HepG2 (cell line): Measurements from ENCODE around the gene FIBP. TPM values are rescaled to one million over a fixed set of nuclear protein-coding genes. Genes with fewer than 3 reads are reported as not detected.

ENCODE experiments used
- BORCS8-MEF2B ChIP-seq: sonication (generic); formaldehyde crosslinking; IDR thresholded peaks from 2 replicates; pipeline ENCODE4 v1.8.0; 2022; ENCODE audit warnings: mild to moderate bottlenecking, missing genetic modification reagents
- FOXC1 ChIP-seq: sonication (generic); formaldehyde crosslinking; IDR thresholded peaks from 2 replicates; pipeline ENCODE4 v1.8.0; 2022; ENCODE audit warnings: mild to moderate bottlenecking, missing genetic modification reagents, borderline replicate concordance
- GZF1 ChIP-seq: sonication (generic); formaldehyde crosslinking; IDR thresholded peaks from 2 replicates; pipeline ENCODE4 v1.5.1; 2020; ENCODE audit warnings: mild to moderate bottlenecking, missing genetic modification reagents
- KDM6A ChIP-seq: IDR thresholded peaks from 2 replicates; pipeline ENCODE4 v1.6.1; 2016; ENCODE audit warnings: low read depth
- SALL1 ChIP-seq: sonication (generic); formaldehyde crosslinking; IDR thresholded peaks from 2 replicates; pipeline ENCODE4 v1.8.0; 2022; ENCODE audit warnings: mild to moderate bottlenecking, missing genetic modification reagents
- SIN3B ChIP-seq: fragments of 150-350 bp; IDR thresholded peaks from 2 replicates; pipeline ENCODE4 v1.6.1; 2014; ENCODE audit warnings: low read length
- SNAI1 ChIP-seq: sonication (generic); formaldehyde crosslinking; IDR thresholded peaks from 2 replicates; pipeline ENCODE4 v1.5.0; 2020; ENCODE audit warnings: mild to moderate bottlenecking, missing genetic modification reagents, borderline replicate concordance
- ZBTB42 ChIP-seq: sonication (generic); formaldehyde crosslinking; IDR thresholded peaks from 2 replicates; pipeline ENCODE4 v1.5.0; 2020; ENCODE audit warnings: mild to moderate bottlenecking, missing genetic modification reagents
- ZFX ChIP-seq: sonication (generic); formaldehyde crosslinking; IDR thresholded peaks from 2 replicates; pipeline ENCODE4 v1.4.0; 2020; ENCODE audit warnings: mild to moderate bottlenecking, low read depth, missing genetic modification reagents, moderate library complexity
- ZMYM4 ChIP-seq: sonication (generic); formaldehyde crosslinking; IDR thresholded peaks from 2 replicates; pipeline ENCODE4 v1.8.1; 2023; ENCODE audit warnings: mild to moderate bottlenecking, missing genetic modification reagents
- ZNF274 ChIP-seq: sonication (generic); formaldehyde crosslinking; IDR thresholded peaks from 2 replicates; pipeline ENCODE4 v1.5.1; 2020; ENCODE audit warnings: mild to moderate bottlenecking, missing genetic modification reagents
- ZNF615 ChIP-seq: sonication (generic); formaldehyde crosslinking; IDR thresholded peaks from 2 replicates; pipeline ENCODE4 v1.5.0; 2020; ENCODE audit warnings: mild to moderate bottlenecking, missing genetic modification reagents, borderline replicate concordance
- ZNF644 ChIP-seq: IDR thresholded peaks from 2 replicates; pipeline ENCODE4 v1.6.1; 2016; ENCODE audit warnings: low read depth
- ZNF7 ChIP-seq: IDR thresholded peaks from 2 replicates; pipeline ENCODE4 v1.6.1; 2016; ENCODE audit warnings: missing biosample characterization, missing genetic modification reagents
- ZNF772 ChIP-seq: sonication (generic); formaldehyde crosslinking; IDR thresholded peaks from 2 replicates; pipeline ENCODE4 v1.5.0; 2020; ENCODE audit warnings: mild to moderate bottlenecking, missing genetic modification reagents
- polyA plus RNA-seq, 8 experiments: library from polyadenylated mRNA; depleted of rRNA in 3 of 8; stranded (reverse) in 7 of 8; unstranded in 1 of 8; fragments of >200 nt; fragmentation: Illumina TruSeq in 4 of 8; extraction: Trizol in 4 of 8; gene quantifications; 2 replicates each; pipeline versions ENCODE4 v1.2.1 to v1.2.3, GENCODE V29; 2011 to 2016; ENCODE audit warnings: low read depth in 4 of 8, missing spikeins in 1 of 8, mixed read lengths in 1 of 8; ENCODE audit not compliant: insufficient read depth in 1 of 8
- total RNA-seq, 5 experiments: library from RNA; depleted of rRNA; stranded (reverse); fragments of >200 nt; fragmentation: Illumina TruSeq; extraction: Trizol; gene quantifications; 2 replicates each; pipeline ENCODE4 v1.2.3, GENCODE V29; 2016; ENCODE audit warnings: low read depth in 1 of 5
- TF ChIP-seq, protein P1 (sequence below): sonication (generic); formaldehyde crosslinking; IDR thresholded peaks from 2 replicates; pipeline ENCODE4 v1.4.0; 2020; ENCODE audit warnings: mild to moderate bottlenecking, low read depth, missing genetic modification reagents
- TF ChIP-seq, protein P2 (sequence below): sonication (generic); formaldehyde crosslinking; IDR thresholded peaks from 2 replicates; pipeline ENCODE4 v1.5.0; 2020; ENCODE audit warnings: mild to moderate bottlenecking, missing genetic modification reagents, borderline replicate concordance
- TF ChIP-seq, protein P3 (sequence below): sonication (generic); formaldehyde crosslinking; IDR thresholded peaks from 2 replicates; pipeline ENCODE4 v1.4.0; 2020; ENCODE audit warnings: missing genetic modification reagents
- TF ChIP-seq, protein P4 (sequence below): sonication (generic); formaldehyde crosslinking; conservative IDR thresholded peaks from 2 replicates; pipeline ENCODE4 v1.4.0; 2020; ENCODE audit warnings: missing genetic modification reagents
- TF ChIP-seq, protein P5 (sequence below): sonication (generic); formaldehyde crosslinking; IDR thresholded peaks from 2 replicates; pipeline ENCODE4 v1.5.1; 2020; ENCODE audit warnings: mild to moderate bottlenecking, missing genetic modification reagents, borderline replicate concordance

The FIBP gene
- total and polyA plus RNA-seq, 2 of the 13 experiments (the other 11 are each of a cell fraction or from before 2014, with no cell fraction given) = 42.9 to 62.1 TPM

DNA sequence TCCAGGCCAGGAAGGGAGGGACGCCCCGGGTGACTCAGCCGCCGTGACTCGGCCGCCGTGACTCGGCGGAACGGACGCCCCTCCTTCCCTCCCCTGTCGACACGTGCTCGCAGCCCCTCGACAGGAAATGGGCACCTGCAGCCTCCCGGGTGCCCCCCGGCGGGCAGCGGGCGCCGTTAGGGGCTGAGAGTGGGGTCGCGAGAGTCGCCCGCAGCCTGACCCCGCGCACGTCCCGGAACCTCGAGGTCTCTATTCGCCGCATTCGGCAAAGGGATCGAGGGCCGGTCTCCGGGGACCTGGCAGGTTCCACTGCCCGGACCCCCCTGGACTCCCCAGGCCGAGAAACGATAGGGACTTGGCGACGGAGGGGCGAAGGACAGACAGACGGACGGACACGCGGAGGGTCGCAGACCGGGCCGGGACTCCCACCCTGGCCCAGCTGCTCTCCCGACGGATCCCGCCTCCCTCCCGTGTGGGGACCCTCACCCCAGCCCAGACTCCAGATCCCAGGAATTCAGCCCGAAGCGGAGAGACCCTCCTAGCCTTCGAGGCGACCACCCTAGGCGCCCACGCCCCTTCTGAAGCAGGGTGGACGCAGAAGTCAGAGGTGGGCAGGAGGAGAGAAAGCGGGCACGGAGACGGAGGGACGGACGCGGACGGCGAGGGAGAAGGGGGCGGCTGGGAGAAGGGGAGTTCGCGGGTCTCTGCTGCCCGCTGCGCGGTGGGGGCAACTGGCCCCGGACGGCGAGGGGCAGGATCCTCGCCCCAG is 11.3 kb upstream of the FIBP start (continued):
- TF ChIP-seq BORCS8-MEF2B (peak; percentile 72; the same call in 1 of the 2 replicates), ZNF7 (CRISPR knock-in tag) (no peak), GZF1 (peak; percentile 52; the same call in 1 of the 2 replicates), ZNF274 (CRISPR knock-in tag) (no peak), ZNF644 (CRISPR knock-in tag) (no peak), ZNF615 (no peak), KDM6A (CRISPR knock-in tag) (no peak), FOXC1 (CRISPR knock-in tag) (peak; percentile 45; the same call in 1 of the 2 replicates), ZNF772 (CRISPR knock-in tag) (peak; percentile 67; the same call in 1 of the 2 replicates), SIN3B (no peak), ZBTB42 (CRISPR knock-in tag) (no peak; the same call in 1 of the 2 replicates), ZMYM4 (peak; percentile 39; the same call in 1 of the 2 replicates), SALL1 (CRISPR knock-in tag) (peak; percentile 77), SNAI1 (CRISPR knock-in tag) (no peak), ZFX (CRISPR knock-in tag) (peak; percentile 70)
- TF ChIP-seq, protein P1, sequence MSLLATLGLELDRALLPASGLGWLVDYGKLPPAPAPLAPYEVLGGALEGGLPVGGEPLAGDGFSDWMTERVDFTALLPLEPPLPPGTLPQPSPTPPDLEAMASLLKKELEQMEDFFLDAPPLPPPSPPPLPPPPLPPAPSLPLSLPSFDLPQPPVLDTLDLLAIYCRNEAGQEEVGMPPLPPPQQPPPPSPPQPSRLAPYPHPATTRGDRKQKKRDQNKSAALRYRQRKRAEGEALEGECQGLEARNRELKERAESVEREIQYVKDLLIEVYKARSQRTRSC (CRISPR knock-in tag) = no peak
- TF ChIP-seq, protein P2, sequence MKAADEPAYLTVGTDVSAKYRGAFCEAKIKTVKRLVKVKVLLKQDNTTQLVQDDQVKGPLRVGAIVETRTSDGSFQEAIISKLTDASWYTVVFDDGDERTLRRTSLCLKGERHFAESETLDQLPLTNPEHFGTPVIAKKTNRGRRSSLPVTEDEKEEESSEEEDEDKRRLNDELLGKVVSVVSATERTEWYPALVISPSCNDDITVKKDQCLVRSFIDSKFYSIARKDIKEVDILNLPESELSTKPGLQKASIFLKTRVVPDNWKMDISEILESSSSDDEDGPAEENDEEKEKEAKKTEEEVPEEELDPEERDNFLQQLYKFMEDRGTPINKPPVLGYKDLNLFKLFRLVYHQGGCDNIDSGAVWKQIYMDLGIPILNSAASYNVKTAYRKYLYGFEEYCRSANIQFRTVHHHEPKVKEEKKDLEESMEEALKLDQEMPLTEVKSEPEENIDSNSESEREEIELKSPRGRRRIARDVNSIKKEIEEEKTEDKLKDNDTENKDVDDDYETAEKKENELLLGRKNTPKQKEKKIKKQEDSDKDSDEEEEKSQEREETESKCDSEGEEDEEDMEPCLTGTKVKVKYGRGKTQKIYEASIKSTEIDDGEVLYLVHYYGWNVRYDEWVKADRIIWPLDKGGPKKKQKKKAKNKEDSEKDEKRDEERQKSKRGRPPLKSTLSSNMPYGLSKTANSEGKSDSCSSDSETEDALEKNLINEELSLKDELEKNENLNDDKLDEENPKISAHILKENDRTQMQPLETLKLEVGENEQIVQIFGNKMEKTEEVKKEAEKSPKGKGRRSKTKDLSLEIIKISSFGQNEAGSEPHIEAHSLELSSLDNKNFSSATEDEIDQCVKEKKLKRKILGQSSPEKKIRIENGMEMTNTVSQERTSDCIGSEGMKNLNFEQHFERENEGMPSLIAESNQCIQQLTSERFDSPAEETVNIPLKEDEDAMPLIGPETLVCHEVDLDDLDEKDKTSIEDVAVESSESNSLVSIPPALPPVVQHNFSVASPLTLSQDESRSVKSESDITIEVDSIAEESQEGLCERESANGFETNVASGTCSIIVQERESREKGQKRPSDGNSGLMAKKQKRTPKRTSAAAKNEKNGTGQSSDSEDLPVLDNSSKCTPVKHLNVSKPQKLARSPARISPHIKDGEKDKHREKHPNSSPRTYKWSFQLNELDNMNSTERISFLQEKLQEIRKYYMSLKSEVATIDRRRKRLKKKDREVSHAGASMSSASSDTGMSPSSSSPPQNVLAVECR (CRISPR knock-in tag) = peak; percentile 73; the same call in 1 of the 2 replicates
- TF ChIP-seq, protein P3, sequence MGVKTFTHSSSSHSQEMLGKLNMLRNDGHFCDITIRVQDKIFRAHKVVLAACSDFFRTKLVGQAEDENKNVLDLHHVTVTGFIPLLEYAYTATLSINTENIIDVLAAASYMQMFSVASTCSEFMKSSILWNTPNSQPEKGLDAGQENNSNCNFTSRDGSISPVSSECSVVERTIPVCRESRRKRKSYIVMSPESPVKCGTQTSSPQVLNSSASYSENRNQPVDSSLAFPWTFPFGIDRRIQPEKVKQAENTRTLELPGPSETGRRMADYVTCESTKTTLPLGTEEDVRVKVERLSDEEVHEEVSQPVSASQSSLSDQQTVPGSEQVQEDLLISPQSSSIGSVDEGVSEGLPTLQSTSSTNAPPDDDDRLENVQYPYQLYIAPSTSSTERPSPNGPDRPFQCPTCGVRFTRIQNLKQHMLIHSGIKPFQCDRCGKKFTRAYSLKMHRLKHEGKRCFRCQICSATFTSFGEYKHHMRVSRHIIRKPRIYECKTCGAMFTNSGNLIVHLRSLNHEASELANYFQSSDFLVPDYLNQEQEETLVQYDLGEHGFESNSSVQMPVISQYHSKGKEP (CRISPR knock-in tag) = no peak
- TF ChIP-seq, protein P4, sequence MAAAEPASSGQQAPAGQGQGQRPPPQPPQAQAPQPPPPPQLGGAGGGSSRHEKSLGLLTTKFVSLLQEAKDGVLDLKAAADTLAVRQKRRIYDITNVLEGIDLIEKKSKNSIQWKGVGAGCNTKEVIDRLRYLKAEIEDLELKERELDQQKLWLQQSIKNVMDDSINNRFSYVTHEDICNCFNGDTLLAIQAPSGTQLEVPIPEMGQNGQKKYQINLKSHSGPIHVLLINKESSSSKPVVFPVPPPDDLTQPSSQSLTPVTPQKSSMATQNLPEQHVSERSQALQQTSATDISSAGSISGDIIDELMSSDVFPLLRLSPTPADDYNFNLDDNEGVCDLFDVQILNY = no peak
- TF ChIP-seq, protein P5, sequence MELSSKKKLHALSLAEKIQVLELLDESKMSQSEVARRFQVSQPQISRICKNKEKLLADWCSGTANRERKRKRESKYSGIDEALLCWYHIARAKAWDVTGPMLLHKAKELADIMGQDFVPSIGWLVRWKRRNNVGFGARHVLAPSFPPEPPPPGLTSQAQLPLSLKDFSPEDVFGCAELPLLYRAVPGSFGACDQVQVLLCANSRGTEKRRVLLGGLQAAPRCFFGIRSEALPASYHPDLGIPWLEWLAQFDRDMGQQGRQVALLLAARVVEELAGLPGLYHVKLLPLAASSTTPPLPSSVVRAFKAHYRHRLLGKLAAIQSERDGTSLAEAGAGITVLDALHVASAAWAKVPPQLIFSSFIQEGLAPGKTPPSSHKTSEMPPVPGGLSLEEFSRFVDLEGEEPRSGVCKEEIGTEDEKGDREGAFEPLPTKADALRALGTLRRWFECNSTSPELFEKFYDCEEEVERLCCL (CRISPR knock-in tag) = peak; percentile 64; the same call in 1 of the 2 replicates
